Glutamatergic neuron (in vitro differentiated cells): ENCODE results near the gene CHST11. TPM values are rescaled to one million over a fixed set of nuclear protein-coding genes. Genes with fewer than 3 reads are reported as not detected.

Experiments used
- DNase-seq: peaks from one replicate; pipeline ENCODE4 v3.0.0; 2022
- H3K27ac Mint-ChIP-seq: one replicate; pipeline ENCODE4 v1.8.0; 2020; ENCODE audit warnings: mild to moderate bottlenecking, mixed read lengths, inconsistent platforms; ENCODE audit not compliant: unreplicated experiment
- H3K27me3 Mint-ChIP-seq: one replicate; pipeline ENCODE4 v1.8.0; 2020; ENCODE audit warnings: mild to moderate bottlenecking, moderate library complexity, mixed read lengths, inconsistent platforms; ENCODE audit not compliant: unreplicated experiment
- H3K36me3 Mint-ChIP-seq: one replicate; pipeline ENCODE4 v1.8.0; 2020; ENCODE audit warnings: mild to moderate bottlenecking, mixed read lengths, inconsistent platforms; ENCODE audit not compliant: unreplicated experiment
- H3K4me1 Mint-ChIP-seq: one replicate; pipeline ENCODE4 v1.8.0; 2020; ENCODE audit warnings: mild to moderate bottlenecking, low read depth, mixed read lengths, inconsistent platforms; ENCODE audit not compliant: unreplicated experiment
- H3K4me3 Mint-ChIP-seq: one replicate; pipeline ENCODE4 v1.8.0; 2020; ENCODE audit warnings: mild to moderate bottlenecking, mixed read lengths, inconsistent platforms; ENCODE audit not compliant: unreplicated experiment
- H3K9me3 Mint-ChIP-seq: one replicate; pipeline ENCODE4 v1.8.0; 2020; ENCODE audit warnings: mild to moderate bottlenecking, moderate library complexity, mixed read lengths, inconsistent platforms; ENCODE audit not compliant: unreplicated experiment
- CTCF ChIP-seq: fragments of 200-600 bp; sonication (generic); IDR thresholded peaks from one replicate; pipeline ENCODE4 v1.5.0; 2021; ENCODE audit not compliant: partially characterized antibody, unreplicated experiment
- total RNA-seq: library from RNA; stranded (reverse); fragmentation: NEBNext Ultra II Directional; extraction: Animal tissue kit (Norgen Biotek cat#: 25700); gene quantifications from one replicate; pipeline ENCODE4 v1.2.1, GENCODE V29; 2021; ENCODE audit not compliant: unreplicated experiment

Gene CHST11
- total RNA-seq, 1 donor from 2014 or later, result 11.5 TPM

GRCh38 chr12:104533134-104533533, 76.4 kb downstream of the CHST11 start:
- DNase-seq, result no peak
- Mint-ChIP-seq H3K4me1 (peaks cover 3% of the 10 kb centered on the region), H3K27me3 (peaks cover 2% of the 10 kb centered on the region), H3K9me3 (no peaks in the 10 kb centered on the region), H3K27ac (no peak overlapping the region), H3K4me3 (no peak overlapping the region), H3K36me3 (no peaks in the 10 kb centered on the region)
- no peak for TF ChIP-seq CTCF

- Mint-ChIP-seq H3K4me3 (no peak overlapping the region), H3K36me3 (no peaks in the 10 kb centered on the region), H3K9me3 (no peaks in the 10 kb centered on the region), H3K4me1 (peaks cover 3% of the 10 kb centered on the region), H3K27me3 (peaks cover 2% of the 10 kb centered on the region), H3K27ac (no peak overlapping the region)
- no peak for DNase-seq
- no peak for TF ChIP-seq CTCF
Observed at GRCh38 chr12:104534162-104534856, 77.6 kb downstream of the CHST11 start.

- Mint-ChIP-seq H3K27me3 (peaks cover 2% of the 10 kb centered on the region), H3K36me3 (no peaks in the 10 kb centered on the region), H3K27ac (no peak overlapping the region), H3K4me3 (no peak overlapping the region), H3K4me1 (peaks cover 3% of the 10 kb centered on the region), H3K9me3 (no peaks in the 10 kb centered on the region)
- DNase-seq, result no peak
- TF ChIP-seq CTCF, result no peak
Observed at GRCh38 chr12:104534857-104535248, 78.1 kb downstream of the CHST11 start.

- H3K4me3 Mint-ChIP-seq, result no peak overlapping the region
- no peak overlapping the region for H3K27ac Mint-ChIP-seq
- DNase-seq, result no peak
- H3K9me3 Mint-ChIP-seq, result no peaks in the 10 kb centered on the region
- H3K4me1 Mint-ChIP-seq, result peaks cover 3% of the 10 kb centered on the region
- no peak for TF ChIP-seq CTCF
- H3K36me3 Mint-ChIP-seq, result no peaks in the 10 kb centered on the region
- H3K27me3 Mint-ChIP-seq, result peaks cover 2% of the 10 kb centered on the region
Observed at GRCh38 chr12:104535369-104535768, 78.6 kb downstream of the CHST11 start.

GRCh38 chr12:104536841-104537240, 80.1 kb downstream of the CHST11 start:
- H3K9me3 Mint-ChIP-seq, result no peaks in the 10 kb centered on the region
- peaks cover 7% of the 10 kb centered on the region for H3K4me1 Mint-ChIP-seq
- H3K4me3 Mint-ChIP-seq, result no peak overlapping the region
- no peaks in the 10 kb centered on the region for H3K36me3 Mint-ChIP-seq
- no peak for DNase-seq
- TF ChIP-seq CTCF, result no peak
- no peak overlapping the region for H3K27ac Mint-ChIP-seq
- H3K27me3 Mint-ChIP-seq, result peaks cover 2% of the 10 kb centered on the region
